Ramos (cell line): Measurements from ENCODE around the gene SMG6.

Experiments used
- in situ Hi-C: fragments of 300-500 bp; cut with MboI; formaldehyde crosslinking; loops from one replicate; pipeline ENCODE4 v1.14.3; 2022; ENCODE audit warnings: low sequenced_read_pairs; ENCODE audit not compliant: unreplicated experiment

Gene SMG6

GRCh38 chr17:2309338-2310154 is 6.0 kb upstream of the SMG6 start:
- in situ Hi-C loops = no loop called here

- in situ Hi-C loops = no loop called here
Observed at GRCh38 chr17:2304931-2305330, 1.3 kb upstream of the SMG6 start.

- in situ Hi-C loops = no loop called here
Observed at GRCh38 chr17:2302778-2303203, 794 bp downstream of the SMG6 start.

GRCh38 chr17:2299756-2300155 is 3.8 kb downstream of the SMG6 start:
- in situ Hi-C loops = no loop called here

- in situ Hi-C loops = no loop called here
Observed at GRCh38 chr17:2299136-2299535, 4.4 kb downstream of the SMG6 start.

- in situ Hi-C loops = no loop called here
Observed at GRCh38 chr17:2297023-2297422, 6.6 kb downstream of the SMG6 start.

GRCh38 chr17:2295575-2295974 is 8.0 kb downstream of the SMG6 start:
- in situ Hi-C loops = no loop called here

- in situ Hi-C loops = no loop called here
Observed at GRCh38 chr17:2292100-2292499, 11.5 kb downstream of the SMG6 start.

- in situ Hi-C loops = no loop called here
Observed at GRCh38 chr17:2289878-2290478, 13.6 kb downstream of the SMG6 start.

- in situ Hi-C loops = no loop called here
Observed at GRCh38 chr17:2283302-2283701, 20.3 kb downstream of the SMG6 start.

- in situ Hi-C loops = no loop called here
Observed at GRCh38 chr17:2282297-2282873, 21.2 kb downstream of the SMG6 start.

- in situ Hi-C loops = no loop called here
Observed at GRCh38 chr17:2279707-2280106, 23.9 kb downstream of the SMG6 start.

GRCh38 chr17:2277429-2278170 is 26.0 kb downstream of the SMG6 start:
- in situ Hi-C loops = no loop called here

GRCh38 chr17:2275722-2276121 is 27.9 kb downstream of the SMG6 start:
- in situ Hi-C loops = no loop called here

GRCh38 chr17:2274414-2274813 is 29.2 kb downstream of the SMG6 start:
- in situ Hi-C loops = no loop called here

- in situ Hi-C loops = no loop called here
Observed at GRCh38 chr17:2271985-2272702, 31.4 kb downstream of the SMG6 start.

- in situ Hi-C loops = no loop called here
Observed at GRCh38 chr17:2267354-2267753, 36.2 kb downstream of the SMG6 start.

GRCh38 chr17:2266865-2267228 is 36.7 kb downstream of the SMG6 start:
- in situ Hi-C loops = no loop called here

GRCh38 chr17:2266045-2266864 is 37.3 kb downstream of the SMG6 start:
- in situ Hi-C loops = no loop called here
